ENCODE measurements around the gene SUGCT.

SUGCT gene

DNA sequence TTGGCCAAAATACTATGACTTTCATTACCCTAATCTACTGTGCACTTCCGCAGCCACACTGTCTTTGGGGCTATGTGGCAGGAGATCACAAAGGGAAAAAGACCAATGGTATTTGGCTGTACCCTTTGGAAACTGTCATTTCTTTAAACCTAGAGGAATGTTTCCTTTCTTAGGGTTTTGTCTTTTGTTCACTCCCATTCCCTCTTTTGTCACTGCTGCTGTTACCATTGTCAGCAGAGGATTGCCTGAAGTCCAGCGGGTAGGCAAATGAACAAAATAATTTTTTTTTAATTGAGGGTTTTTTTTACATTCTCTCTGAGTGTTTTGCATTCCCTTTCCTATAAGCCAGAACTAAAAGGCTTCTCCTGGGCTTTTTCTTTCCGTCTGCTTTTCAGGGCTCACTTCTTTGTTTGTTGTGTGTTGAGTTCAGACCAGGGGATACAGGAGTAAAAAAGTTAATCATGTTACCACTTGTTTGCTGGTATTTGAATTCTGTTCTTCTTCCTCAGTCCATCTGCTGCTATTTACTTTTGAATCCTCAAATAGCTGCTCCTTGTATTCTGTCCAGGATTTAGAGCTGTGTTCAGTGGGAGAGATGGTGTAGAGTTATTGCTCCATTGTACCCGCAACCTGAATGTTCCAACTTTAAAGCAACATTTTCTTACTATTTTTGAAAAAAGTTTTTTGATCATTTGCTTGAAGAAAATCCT lies 374.6 kb downstream of the SUGCT start:
- no peak overlapping the region for H3K27ac ChIP-seq
- TF ChIP-seq, protein P1, sequence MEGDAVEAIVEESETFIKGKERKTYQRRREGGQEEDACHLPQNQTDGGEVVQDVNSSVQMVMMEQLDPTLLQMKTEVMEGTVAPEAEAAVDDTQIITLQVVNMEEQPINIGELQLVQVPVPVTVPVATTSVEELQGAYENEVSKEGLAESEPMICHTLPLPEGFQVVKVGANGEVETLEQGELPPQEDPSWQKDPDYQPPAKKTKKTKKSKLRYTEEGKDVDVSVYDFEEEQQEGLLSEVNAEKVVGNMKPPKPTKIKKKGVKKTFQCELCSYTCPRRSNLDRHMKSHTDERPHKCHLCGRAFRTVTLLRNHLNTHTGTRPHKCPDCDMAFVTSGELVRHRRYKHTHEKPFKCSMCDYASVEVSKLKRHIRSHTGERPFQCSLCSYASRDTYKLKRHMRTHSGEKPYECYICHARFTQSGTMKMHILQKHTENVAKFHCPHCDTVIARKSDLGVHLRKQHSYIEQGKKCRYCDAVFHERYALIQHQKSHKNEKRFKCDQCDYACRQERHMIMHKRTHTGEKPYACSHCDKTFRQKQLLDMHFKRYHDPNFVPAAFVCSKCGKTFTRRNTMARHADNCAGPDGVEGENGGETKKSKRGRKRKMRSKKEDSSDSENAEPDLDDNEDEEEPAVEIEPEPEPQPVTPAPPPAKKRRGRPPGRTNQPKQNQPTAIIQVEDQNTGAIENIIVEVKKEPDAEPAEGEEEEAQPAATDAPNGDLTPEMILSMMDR (IDR thresholded peaks at IDR 0.05; ENCODE audit: low read depth, low read length) = no peak
- DNase-seq = no peak
- no peaks in the 10 kb centered on the region for H3K36me3 ChIP-seq
- no peaks in the 10 kb centered on the region for H3K27me3 ChIP-seq (ENCODE audit: insufficient read depth, low read depth, severe bottlenecking)
- H3K4me3 ChIP-seq (ENCODE audit: low read depth, low read length) = no peak overlapping the region
- H3K9me3 ChIP-seq (ENCODE audit: severe bottlenecking) = no peaks in the 10 kb centered on the region

DNA sequence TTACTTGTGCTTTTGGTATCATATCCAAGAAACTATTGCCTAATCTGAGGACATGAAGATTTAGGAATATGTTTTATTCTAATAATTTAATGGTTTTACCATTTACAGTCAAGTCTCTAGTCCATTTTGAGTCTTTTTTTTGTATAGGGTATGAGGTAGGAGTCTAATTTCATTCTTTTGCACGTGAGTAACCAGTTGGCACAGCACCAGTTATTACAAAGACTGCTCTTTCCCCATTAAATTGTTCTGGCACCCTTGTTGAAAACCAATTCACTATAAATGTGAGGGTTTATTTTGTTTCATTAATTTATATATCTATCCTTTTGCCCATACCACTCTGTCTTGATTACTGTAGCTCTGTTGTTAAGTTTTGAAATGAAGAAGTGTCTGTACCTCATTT lies 381.6 kb downstream of the SUGCT start:
- Histone ChIP-seq H3K36me3 (no peaks in the 10 kb centered on the region), H3K27me3 (ENCODE audit: insufficient read depth, low read depth, severe bottlenecking) (no peaks in the 10 kb centered on the region), H3K4me3 (ENCODE audit: low read depth, low read length) (no peak overlapping the region), H3K9me3 (ENCODE audit: severe bottlenecking) (no peaks in the 10 kb centered on the region), H3K27ac (no peak overlapping the region)
- TF ChIP-seq, protein P1 (IDR thresholded peaks at IDR 0.05; ENCODE audit: low read depth, low read length) = no peak
- DNase-seq = no peak

DNA sequence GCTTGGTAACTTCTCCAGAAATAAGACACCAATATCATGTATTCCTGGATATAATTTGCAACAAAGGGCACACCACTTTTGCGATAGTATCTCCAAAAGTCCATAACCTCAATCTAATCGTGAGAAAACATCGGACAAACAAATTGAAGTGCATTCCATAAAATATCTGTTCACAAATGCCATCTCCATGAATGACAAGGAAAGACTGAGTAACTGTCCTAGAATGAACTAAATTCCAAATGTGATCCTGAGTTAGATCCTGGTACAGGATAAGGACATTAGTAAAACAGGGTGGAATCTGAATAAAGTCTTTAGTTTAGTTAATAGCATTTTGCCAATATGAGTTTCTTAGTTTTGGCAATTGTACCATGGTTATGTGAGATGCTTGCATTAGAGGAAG lies 384.2 kb downstream of the SUGCT start:
- H3K27me3 ChIP-seq (ENCODE audit: insufficient read depth, low read depth, severe bottlenecking) = no peaks in the 10 kb centered on the region
- DNase-seq = no peak
- TF ChIP-seq, protein P1 (IDR thresholded peaks at IDR 0.05; ENCODE audit: low read depth, low read length) = no peak
- H3K4me3 ChIP-seq (ENCODE audit: low read depth, low read length) = no peak overlapping the region
- H3K27ac ChIP-seq = no peak overlapping the region
- no peaks in the 10 kb centered on the region for H3K36me3 ChIP-seq
- H3K9me3 ChIP-seq (ENCODE audit: severe bottlenecking) = no peaks in the 10 kb centered on the region

DNA sequence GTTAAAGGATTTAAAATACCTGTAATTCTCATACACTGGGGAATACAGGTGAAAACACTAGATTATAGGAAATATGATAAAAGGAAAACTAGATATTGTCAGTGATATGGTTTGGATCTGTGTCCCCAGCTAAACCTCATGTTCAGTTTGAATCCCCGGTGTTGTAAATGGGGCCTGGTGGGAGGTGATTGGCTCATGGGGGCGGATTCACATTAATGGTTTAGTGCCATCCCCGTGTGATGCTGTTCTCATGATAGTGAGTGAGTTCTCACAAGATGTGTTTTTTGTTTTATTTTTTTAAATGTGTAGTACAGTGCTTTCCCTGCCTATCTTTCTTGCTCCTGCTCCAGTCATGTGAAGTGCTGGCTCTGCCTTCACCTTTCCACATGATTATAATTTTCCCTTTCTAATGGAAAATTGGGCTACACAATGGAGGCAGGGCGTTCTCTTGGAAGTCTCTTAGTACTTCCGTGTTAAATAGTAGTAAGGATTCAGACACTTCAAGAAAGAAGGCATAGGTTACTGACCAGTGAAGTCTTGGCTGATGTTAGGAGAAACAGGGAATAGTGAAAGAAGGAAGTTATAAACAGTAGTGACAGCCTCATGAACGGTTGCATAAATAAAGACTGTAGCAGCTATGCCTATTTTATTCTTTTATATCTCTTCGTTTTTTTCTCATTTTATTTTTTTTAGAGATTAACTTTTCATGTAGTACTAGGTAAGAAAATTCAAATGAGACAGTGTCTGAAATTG lies 386.4 kb downstream of the SUGCT start:
- Histone ChIP-seq H3K9me3 (ENCODE audit: severe bottlenecking) (no peaks in the 10 kb centered on the region), H3K36me3 (no peaks in the 10 kb centered on the region), H3K27me3 (ENCODE audit: insufficient read depth, low read depth, severe bottlenecking) (no peaks in the 10 kb centered on the region), H3K27ac (no peak overlapping the region), H3K4me3 (ENCODE audit: low read depth, low read length) (no peak overlapping the region)
- no peak for DNase-seq
- TF ChIP-seq, protein P1 (IDR thresholded peaks at IDR 0.05; ENCODE audit: low read depth, low read length) = no peak

DNA sequence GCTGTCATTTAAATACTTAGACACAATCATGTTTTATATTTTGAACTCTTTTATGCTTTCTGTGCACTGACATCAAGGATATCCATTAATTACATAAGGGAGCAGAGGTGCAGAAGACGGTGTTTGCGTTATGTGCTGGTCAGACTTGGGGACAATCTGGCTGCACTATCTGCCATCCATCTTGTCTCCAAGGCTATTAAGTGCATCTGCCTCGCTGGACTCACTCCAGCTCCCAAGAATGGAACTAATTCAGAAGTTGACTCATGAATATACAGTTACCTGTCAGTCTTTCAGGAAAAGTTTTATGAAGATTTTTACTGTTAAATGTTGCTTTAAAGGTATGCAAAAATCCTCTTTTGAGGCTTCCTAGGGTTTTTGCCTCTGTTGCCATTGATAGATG lies 391.0 kb downstream of the SUGCT start:
- Histone ChIP-seq H3K27me3 (ENCODE audit: insufficient read depth, low read depth, severe bottlenecking) (no peaks in the 10 kb centered on the region), H3K9me3 (ENCODE audit: severe bottlenecking) (no peaks in the 10 kb centered on the region), H3K4me3 (ENCODE audit: low read depth, low read length) (no peak overlapping the region), H3K36me3 (no peaks in the 10 kb centered on the region), H3K27ac (no peak overlapping the region)
- no peak for DNase-seq
- TF ChIP-seq, protein P1 (IDR thresholded peaks at IDR 0.05; ENCODE audit: low read depth, low read length) = no peak

Data from WERI-Rb-1 (cell line).